Stimulated activated CD4-positive, alpha-beta T cell treated with anti-CD3 and anti-CD28 coated beads, Interleukin-4, amount 100 ng/mL, for 1 hour (primary cell): ENCODE measurements around the gene RIPK4.
"Not testable (repeated sequence)": the region's sequence is repeated elsewhere in the genome, so short reads cannot be mapped to it uniquely, and the experiment has no call there.

ENCODE experiments used
- DNase-seq: peaks from one replicate; pipeline ENCODE4 v3.0.0-alpha.2; 2020

RIPK4 gene

GRCh38 chr21:41733951-41734689 is 32.7 kb downstream of the RIPK4 start:
- no peak for DNase-seq

- no peak for DNase-seq
These were observed 35.8 kb downstream of the RIPK4 start for GRCh38 chr21:41731081-41731480.

GRCh38 chr21:41730367-41730765 is 36.5 kb downstream of the RIPK4 start:
- DNase-seq: no peak

DNA sequence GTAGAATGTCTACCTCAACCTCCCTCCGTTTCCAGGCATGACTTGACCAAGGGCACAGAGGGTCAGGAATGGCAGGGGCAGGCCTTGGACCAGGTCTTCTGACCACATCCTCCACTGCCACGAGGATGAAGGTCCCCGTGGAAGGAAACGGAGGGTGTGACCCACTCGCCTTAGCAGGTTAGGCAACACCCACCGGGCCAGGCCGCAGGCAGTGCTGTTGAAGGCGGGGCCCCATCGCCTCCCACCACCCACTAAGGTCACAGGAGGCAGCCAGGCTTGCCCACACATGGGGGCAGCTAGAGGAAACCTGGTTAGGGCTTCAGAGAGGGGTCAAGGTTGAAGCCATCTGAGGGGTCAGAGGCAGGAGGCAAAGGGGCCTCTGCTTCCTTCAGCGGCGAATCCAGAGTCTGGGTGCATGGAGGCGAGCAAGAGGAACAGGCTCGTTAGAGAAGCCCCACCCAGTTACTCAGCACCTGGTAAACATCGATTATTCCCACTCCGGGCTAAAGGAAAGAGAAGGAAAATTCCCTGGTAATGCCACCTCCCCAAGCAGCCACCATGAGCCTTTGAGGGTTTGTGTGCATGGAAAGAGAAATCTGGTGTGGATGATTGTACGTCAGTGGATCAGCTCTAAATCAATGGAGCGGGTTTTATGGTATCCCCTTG is 37.0 kb downstream of the RIPK4 start:
- DNase-seq: no peak

- DNase-seq: no peak
These were observed 38.8 kb downstream of the RIPK4 start for GRCh38 chr21:41727784-41728763.

GRCh38 chr21:41726970-41727783 is 39.7 kb downstream of the RIPK4 start:
- DNase-seq: no peak

DNA sequence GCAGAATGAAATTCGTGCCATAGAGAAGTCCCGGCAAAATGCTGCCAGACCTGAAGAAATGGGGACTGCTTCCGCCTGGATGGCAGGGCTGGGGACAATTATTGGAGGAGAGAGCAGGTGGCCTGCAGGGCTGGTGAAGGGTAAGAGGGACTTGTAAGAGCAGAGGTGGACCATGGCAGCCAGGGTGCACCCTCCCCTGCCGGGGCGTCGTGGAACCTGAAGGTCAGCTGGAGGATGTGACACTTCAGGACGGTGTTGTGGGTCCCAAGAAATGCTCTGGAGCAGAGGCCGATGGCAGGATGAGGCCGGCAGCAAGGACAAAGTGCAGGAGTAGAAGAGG is 40.3 kb downstream of the RIPK4 start:
- no peak for DNase-seq

- DNase-seq: no peak
These were observed 40.7 kb downstream of the RIPK4 start for GRCh38 chr21:41726058-41726558.

- DNase-seq: no peak
These were observed 41.3 kb downstream of the RIPK4 start for GRCh38 chr21:41725421-41726031.

GRCh38 chr21:41723835-41724234 is 43.0 kb downstream of the RIPK4 start:
- DNase-seq: not testable (repeated sequence)

DNA sequence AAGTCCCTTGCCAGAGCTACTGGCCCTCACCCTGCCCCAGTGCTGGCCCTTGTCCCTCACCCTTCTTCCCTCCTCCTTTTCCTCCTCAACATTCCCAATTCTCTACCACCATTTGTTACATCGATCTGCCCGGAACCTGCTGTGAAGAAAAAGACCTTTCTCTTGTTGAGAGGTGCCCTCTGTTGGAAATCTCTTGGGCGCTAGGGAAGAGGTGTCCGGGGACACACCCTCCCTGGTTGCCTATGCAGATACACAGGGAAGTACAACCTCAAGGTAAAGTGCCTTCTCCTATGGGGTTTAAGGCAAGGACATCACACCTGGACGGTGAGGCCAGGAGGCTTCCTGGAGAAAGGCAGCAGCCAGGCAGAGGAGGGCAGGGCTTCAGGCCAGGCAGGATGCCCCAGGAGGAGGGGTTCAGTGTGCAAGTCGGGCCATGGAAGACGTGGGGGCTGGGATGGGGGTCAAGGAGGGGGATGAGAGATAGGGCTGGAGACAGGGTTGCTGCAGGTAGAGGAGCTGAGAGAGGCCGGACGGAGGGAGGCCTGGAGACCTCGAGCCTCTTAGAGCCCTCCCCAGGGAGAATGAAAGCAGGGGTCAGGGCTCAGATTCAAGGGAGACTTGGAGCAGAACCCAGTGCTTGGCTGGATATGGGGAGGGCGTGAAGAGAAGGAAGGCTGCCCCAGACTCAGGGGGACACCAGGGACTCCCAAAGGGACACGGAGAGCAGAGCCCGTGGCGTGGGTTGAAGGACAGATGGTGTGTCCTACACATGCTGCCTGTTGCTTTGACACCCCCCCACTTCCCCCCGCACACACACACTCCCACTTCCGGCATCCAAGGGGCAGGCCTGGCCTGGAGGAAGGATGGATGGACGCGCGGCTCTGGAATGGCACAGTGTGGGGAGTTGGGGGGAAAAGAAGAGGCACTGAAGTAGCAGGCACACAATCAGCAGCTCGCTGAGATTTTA is 44.5 kb downstream of the RIPK4 start:
- no peak for DNase-seq

DNA sequence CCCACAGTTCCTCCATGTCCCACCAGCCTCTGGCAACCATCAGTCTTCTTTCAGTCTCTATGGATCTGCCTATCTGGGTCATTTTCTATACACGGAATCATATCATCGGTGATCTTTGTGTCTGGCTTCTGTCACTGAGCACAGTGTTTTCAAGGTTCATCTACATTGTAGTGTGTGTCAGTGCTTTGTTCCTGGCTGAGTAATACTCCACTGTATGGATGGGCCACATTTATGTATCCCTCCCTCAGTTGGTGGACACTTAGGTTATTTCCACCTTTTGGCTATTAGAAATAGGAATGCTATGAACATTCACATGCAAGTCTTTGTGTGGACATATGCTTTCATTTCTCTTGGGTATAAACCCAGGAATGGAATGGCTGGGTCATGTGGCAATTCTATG is 46.6 kb downstream of the RIPK4 start:
- no peak for DNase-seq

DNA sequence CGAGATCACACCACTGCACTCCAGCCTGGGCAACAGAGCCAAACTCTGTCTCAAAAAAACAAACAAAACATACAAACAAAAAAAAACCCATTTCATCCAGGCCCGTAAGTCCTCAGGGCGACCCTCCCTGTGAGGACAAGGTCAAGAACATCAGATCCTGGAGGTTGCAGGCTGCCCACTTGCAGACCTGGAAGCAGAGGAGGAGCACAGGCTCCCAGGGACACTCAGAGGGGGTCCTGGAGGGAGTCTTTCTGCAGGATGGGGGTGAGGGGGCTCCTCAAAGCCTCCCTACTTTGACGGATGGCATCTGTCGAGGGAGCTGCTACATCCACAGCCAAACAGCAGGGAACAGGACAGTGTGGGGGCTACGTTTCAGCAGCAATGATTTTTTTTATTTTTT is 47.2 kb downstream of the RIPK4 start:
- no peak for DNase-seq

DNA sequence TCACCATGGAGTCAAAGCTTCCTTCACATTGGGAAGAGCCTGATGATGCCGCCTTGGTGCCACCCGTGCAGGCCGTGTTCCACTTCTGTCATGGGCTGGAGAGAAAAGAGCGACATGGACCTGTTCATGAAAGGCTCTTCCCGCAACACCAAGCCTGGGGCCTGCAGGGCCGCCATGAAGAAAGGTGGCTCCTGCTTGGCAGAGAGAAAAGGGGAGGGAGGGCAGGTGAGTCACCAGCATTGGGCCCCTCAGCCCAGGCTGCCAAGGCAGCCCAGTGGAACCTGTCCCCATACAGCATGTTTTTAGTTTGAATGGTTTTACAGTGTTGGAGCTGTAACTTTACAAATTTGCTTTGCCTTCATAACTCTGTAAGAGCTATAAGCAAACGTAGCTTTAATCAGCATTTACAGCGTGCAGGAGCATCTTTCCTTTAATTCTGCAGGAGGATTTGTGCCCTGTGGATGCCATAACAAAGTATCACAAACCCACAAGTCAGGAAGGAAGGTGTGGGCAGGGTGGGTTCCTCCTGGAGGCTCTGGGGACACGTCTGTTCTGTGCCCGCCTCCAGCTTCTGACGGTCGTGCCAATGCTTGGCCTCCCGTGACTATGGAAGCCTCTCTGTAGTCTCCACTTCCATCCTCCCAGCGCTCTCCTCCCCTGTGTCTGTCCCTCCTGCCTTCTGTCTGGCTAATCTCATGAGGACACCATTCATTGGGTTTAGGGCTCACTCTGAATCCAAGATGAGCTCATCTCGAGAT is 49.1 kb downstream of the RIPK4 start:
- no peak for DNase-seq

- no peak for DNase-seq
These were observed 50.1 kb downstream of the RIPK4 start for GRCh38 chr21:41716751-41717150.

GRCh38 chr21:41715649-41716281 is 51.1 kb downstream of the RIPK4 start:
- no peak for DNase-seq

DNA sequence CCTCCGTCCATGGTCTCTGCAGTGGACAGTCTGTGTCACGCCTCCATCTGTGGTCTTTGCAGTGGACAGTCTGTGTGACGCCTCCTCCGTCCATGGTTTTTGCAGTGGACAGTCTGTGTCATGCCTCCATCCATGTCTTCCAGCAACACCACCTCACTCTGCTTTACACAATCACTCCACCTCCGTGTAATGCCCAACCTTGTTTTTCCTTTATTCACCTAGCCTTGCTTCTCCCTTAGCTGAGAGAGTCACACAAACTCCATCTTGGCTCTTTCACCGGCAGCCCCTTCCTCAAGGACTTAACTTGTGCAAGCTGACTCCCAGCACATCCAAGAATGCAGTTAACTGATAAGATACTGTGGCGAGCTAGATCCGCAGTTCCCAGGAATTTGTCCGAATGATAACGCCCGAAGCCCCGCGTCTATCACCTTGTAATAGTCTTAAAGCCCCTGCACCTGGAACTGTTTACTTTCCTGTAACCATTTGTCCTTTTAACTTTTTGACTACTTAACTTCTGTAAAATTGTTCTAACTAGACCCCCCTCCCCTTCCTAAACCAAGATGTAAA is 52.5 kb downstream of the RIPK4 start:
- not testable (repeated sequence) for DNase-seq

DNA sequence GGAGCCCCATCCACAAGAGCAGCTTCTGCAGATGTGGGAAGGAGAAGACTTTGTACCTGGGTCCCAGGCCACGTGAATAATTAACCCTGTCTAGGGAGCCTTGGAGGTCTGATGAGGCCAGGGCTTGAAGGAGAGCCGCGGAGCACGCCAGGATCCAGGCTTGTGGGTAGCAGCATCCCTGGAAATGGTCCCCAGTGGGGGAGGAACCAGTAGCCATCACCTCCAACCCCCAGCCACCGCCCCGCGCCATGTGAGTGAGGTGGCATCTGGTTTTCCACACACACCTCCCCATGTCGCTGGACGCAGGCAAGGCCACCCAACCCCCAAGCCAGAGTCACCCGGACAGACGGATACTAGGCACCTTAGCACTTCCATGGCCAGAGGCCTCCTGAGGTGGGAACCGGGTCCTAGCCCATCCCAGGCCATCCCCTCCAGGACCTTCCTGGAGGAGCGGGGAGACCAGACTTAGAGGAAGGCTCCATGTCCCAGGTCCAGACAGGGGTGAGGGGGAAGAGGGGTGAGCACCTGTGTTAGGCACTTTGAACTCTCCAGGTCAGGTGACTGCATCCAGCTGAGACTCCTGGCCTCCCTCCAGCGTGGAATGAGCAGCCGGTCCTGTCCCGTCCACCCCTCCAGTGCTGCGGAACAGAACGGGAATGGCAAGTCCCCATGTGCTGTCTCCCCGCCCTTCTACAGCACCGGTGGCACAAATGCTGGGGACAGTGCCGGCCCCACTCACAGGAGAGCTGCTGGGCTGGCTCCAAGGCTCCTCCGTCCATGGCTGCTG is 53.2 kb downstream of the RIPK4 start:
- no peak for DNase-seq
